HG03060 (cell line): ENCODE measurements around the gene RAB6B.

Experiments used
- ATAC-seq: cut with Tn5 transposase; IDR thresholded peaks from one replicate; pipeline ENCODE4 v1.9.1; 2021; ENCODE audit warnings: low read depth, moderate number of reproducible peaks; ENCODE audit not compliant: unreplicated experiment

RAB6B gene

DNA sequence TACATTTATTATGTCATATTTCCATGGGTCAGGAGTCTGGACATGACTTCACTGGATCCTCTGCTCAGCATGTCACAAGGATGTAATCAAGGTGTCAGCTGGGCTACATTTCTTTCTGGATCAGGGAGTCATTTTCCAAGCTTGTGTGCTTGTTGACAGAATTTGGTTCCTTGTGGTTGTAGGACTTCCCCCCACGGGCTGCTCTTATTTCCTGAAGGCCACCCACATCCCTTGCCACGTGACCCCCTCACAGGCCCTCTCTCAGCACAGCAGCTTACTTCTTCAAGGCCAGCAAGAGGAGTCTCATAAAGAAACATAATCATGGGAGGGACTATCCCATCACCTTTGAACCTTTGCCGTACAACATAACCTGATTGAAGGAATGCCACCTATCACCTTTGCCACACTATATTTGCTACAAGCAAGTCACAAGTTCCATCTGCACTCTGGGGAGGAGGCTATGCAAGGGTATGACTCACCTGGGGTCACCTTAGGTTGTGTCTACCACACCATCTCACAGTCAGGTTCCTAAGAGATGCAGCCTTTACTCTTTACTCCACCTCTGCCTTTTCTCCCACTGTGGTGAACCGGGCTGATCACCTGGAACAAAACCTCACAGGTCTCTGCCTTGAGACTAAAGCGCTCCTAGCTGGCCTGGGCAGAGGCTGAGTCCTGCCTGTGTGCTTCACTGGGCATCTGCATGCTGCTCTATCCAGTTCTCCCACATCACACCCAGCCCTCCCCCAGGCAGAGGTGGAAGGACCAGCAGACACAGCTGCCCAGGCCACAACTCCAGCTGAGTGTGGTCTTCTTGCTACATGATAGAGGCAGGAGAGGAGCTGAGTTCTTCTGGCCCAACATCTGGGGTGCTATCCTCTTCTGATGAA, 13.5 kb downstream of the RAB6B start:
- ATAC-seq, result no peak

GRCh38 chr3:133881492-133881891, 14.2 kb downstream of the RAB6B start:
- ATAC-seq, result no peak

DNA sequence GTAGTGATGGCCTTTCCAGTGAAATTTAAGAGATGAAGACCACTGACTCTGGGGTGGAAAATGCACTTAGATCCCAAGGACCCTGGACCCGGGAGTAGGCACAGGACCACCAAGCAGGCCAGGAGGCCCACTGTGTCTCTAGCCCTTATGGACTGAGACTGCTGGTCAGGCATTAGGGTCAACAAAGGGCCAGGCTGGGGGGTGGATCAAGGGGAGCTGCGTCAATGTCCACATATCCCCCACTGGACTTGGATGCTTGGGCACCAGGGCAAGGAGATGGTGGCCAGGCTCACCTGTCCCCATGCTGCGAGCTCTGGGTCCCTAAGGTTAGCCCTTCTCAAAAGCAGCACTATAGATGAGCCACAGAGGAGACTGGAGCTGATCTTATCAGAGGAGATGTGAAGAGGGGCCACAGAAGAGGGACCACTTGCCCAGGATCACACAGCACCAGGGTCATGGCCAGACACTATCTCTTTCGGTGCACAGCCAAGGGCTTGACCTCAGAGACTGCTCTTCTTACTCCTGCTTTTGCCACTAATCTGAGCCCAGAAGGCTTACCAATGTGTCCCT, 14.7 kb downstream of the RAB6B start:
- ATAC-seq, result no peak

GRCh38 chr3:133880287-133880686, 15.4 kb downstream of the RAB6B start:
- no peak for ATAC-seq

GRCh38 chr3:133878518-133878917, 17.2 kb downstream of the RAB6B start:
- no peak for ATAC-seq

- ATAC-seq, result no peak
Observed at GRCh38 chr3:133877221-133877620, 18.5 kb downstream of the RAB6B start.

DNA sequence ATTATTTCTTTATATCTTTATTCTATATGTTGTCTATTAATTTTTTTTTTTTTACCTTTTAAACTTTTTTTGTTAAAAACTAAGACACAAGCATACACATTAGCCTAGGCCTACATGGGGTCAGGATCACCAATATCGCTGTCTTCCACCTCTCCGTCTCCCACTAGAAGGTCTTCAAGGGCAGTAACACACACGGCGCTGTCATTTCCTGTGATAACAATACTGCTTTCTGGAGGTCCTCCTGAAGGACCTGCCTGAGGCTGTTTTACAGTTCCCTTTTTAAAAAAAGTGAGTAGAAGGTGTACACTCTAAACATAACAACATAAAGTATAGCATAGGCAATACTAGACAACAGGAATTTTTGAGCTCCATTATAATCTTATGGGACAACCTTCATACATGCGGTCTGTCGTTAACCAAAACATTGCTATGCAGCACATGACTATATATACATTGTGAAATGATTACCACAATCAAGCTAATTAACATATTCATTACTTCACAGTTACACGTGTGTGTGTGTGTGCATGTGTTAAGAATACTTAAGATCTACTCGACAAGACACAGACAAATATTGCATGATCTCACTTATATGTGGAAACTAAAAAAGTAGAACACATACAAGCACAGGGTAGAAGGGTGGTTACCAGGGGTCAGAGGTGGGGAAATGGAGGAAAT, 20.8 kb downstream of the RAB6B start:
- no peak for ATAC-seq

DNA sequence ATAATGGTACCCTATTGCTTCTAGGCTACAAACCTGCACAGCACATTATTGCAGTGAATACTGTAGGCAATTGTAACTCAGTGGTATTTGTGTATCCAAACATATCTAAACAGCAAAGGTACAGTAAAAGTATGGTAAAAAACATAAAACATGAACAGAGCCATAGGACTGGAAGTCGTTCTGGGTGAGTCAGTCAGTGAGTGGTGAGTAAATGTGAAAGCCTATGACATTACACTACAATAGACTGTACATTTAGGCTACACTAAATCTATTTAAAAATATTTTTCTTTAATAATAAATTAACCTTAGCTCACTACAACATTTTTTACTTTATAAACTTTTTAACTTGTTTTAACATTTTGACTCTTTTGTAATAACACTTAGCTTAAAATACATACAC, 21.3 kb downstream of the RAB6B start:
- ATAC-seq, result no peak

DNA sequence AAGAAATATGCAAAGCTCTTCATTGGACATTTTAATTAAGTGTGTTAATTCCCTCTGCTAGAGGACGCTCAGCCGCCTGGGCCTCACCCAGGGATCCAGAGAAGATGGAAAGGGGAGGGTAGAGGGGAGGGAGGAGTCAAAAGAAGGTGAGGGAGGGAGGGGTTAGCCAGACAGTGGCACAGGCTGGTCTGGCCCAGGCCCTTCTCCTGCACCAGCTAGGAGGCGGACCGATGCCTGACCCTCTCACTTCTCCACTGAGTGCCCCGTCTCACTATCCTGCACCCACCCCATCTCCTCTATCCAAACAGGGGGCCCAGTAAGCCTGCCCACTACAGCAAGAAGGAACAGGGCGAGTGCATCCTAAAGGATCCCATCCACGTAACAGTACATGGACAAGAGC, 22.9 kb downstream of the RAB6B start:
- ATAC-seq, result no peak

- no peak for ATAC-seq
Observed at GRCh38 chr3:133872161-133872560, 23.5 kb downstream of the RAB6B start.

DNA sequence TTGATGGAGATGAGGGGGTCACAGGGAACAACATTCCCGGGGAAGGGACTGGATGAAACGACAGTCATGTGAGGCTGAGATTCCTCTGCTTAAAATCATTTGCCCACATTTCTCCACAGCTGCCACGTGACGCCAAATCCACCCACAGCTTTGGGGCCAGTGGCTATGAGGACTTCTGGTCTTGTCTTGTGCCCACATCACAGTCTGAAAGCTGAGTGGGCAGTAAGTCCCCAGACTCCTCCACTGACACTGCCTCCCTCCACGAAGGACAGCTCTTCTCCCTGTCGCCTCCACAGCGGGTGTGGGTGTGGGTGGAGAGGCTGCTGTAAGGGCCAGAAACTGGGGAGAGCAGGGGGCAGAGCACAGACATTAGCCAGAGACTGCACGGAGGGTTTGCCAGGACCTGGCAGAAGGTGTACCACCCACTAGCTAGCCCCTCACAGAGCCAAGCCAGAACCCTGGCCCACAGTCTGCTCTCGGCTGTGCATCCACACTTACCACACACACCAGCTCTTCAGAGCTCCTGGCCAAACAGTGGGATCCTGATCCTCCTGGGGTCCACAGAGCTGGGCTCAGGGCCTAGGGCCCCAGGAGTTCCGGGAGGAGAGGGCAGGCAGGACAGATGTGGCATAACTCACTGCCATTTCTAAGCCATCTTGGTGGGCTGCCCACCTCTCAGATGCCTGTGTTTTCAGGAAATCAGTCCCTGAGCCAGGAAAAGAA, 24.2 kb downstream of the RAB6B start:
- ATAC-seq, result no peak

- ATAC-seq, result no peak
Observed at GRCh38 chr3:133870822-133871221, 24.9 kb downstream of the RAB6B start.

GRCh38 chr3:133869586-133869985, 26.1 kb downstream of the RAB6B start:
- ATAC-seq, result no peak

- no peak for ATAC-seq
Observed at GRCh38 chr3:133868758-133869475, 26.8 kb downstream of the RAB6B start.

DNA sequence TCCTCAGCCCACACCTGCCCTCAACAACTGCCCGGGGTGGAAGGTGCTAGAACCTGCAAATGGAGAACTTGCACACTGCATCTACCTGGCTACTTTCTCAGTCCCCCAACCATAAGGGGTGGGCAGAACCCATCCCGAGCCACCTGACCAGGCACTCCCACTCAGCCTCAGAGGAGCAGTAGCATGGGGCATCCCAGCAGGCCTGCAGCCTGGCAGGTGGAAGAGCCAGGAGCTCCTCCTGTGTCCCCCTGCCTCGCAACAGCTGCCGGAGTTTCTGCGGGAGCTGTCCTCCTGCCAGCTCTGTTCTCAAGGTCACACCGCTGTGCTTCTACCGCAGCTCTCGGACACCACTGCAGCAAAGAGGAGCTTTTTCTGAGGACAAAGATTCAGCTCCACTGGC, 27.5 kb downstream of the RAB6B start:
- no peak for ATAC-seq

- ATAC-seq, result no peak
Observed at GRCh38 chr3:133866141-133866540, 29.5 kb downstream of the RAB6B start.

- no peak for ATAC-seq
Observed at GRCh38 chr3:133865136-133865855, 30.4 kb downstream of the RAB6B start.

DNA sequence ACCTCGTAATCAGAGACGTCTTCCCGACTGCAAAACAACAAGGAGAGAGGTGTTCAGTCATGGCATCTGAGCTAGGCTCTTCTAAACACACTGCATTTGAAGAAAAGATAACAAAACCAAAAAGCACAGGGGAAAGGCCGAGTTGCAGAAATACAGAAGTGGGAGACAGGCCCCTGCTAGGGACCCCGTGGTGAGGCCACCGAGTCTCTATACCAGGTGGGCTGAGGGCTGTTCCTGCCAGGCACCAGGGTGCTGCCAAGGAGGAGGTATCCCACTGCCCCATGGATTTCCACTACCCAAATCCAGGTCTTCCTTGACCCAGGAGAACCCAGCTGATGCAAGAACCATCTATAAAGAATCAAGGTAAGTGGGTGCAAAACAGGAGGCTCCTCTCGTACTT, 31.1 kb downstream of the RAB6B start:
- ATAC-seq, result no peak

DNA sequence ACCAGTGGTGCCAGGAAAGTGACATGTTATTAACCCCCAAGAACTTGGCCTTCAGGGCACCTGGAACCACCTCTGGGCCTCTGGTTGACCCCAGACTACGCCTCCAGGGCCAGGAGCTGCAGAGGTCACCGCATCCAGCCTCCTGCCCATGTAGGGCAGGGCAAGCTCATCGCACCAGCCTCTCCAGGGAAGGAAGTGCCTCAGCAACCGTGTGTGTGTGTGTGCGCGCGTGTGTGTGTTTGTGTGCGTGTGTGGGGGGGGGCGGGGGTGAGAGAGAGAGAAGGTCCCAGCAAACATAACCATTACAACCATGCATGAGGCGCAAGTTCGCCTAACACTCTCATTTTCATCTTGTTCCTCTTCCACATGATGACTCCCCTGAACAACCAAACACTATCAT, 31.8 kb downstream of the RAB6B start:
- ATAC-seq, result no peak

DNA sequence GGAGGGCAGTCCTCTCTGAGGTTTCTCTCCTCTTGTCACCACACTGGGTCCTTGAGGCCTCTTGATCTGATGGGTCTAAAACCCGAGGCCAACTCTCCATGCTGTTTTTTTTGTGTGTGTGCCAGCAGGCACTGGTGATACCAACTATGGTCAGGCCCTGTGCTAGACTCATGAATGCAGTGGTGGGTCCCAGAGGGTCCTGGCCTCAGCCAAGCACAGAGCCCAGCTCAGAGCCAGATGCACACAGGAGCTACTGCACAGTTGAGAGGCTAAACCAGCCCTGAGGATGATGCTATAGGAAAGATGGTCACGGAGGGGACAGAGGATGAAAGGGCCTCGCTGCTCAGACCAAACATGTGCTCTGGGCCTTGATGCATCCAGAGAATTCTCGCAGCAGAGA, 33.5 kb downstream of the RAB6B start:
- ATAC-seq, result no peak
